ENCODE measurements around the gene ASB7. TPM values are rescaled to one million over a fixed set of nuclear protein-coding genes. Genes with fewer than 3 reads are reported as not detected.
A peak's percentile ranks its signal among the peaks of the same experiment; 100 is the strongest.

ASB7 gene
- total RNA-seq, 4 donors from 2014 or later = 8.2 to 13.4 (median 10.8) TPM

GRCh38 chr15:100565591-100565990 is 36.8 kb upstream of the ASB7 start:
- peaks cover 5% of the 10 kb centered on the region for H3K4me1 ChIP-seq
- no peak for DNase-seq (ENCODE audit: low spot score in 2 of 2)
- H3K36me3 ChIP-seq = peaks cover 5% of the 10 kb centered on the region
- H3K4me3 ChIP-seq = no peak overlapping the region
- no peak overlapping the region for H3K27ac ChIP-seq
- TF ChIP-seq CTCF (IDR thresholded peaks at IDR 0.05) (no peak), POLR2A (IDR thresholded peaks at IDR 0.05) (no peak), POLR2AphosphoS5 (IDR thresholded peaks at IDR 0.05) (peak in 1 of 3 donors; percentile 40), EP300 (IDR thresholded peaks at IDR 0.05) (no peak)
- H3K9me3 ChIP-seq = no peaks in the 10 kb centered on the region
- no peaks in the 10 kb centered on the region for H3K27me3 ChIP-seq
- 79% methylated on average over 3 of the region's 3 CpGs for WGBS

GRCh38 chr15:100566850-100567628 is 35.4 kb upstream of the ASB7 start:
- Histone ChIP-seq H3K36me3 (peaks cover 5% of the 10 kb centered on the region), H3K27ac (no peak overlapping the region), H3K9me3 (no peaks in the 10 kb centered on the region), H3K27me3 (no peaks in the 10 kb centered on the region), H3K4me1 (peaks cover 14% of the 10 kb centered on the region), H3K4me3 (no peak overlapping the region)
- WGBS = 93% methylated on average over 6 of the region's 6 CpGs
- DNase-seq (ENCODE audit: low spot score in 2 of 2) = no peak
- no peak for TF ChIP-seq EP300 (IDR thresholded peaks at IDR 0.05)
- TF ChIP-seq POLR2A (IDR thresholded peaks at IDR 0.05) = no peak
- no peak for TF ChIP-seq POLR2AphosphoS5 (IDR thresholded peaks at IDR 0.05)
- TF ChIP-seq CTCF (IDR thresholded peaks at IDR 0.05) = no peak

- no peak for DNase-seq (ENCODE audit: low spot score in 2 of 2)
- Histone ChIP-seq H3K9me3 (no peaks in the 10 kb centered on the region), H3K4me3 (no peak overlapping the region), H3K36me3 (peaks cover 15% of the 10 kb centered on the region), H3K27me3 (no peaks in the 10 kb centered on the region), H3K27ac (no peak overlapping the region), H3K4me1 (peaks cover 16% of the 10 kb centered on the region)
- WGBS = 82% methylated on average over 8 of the region's 8 CpGs
- no peak for TF ChIP-seq EP300 (IDR thresholded peaks at IDR 0.05)
- TF ChIP-seq CTCF (IDR thresholded peaks at IDR 0.05) = no peak
Observed at GRCh38 chr15:100569391-100569790, 33.0 kb upstream of the ASB7 start.

- Histone ChIP-seq H3K9me3 (no peaks in the 10 kb centered on the region), H3K27ac (no peak overlapping the region), H3K4me3 (no peak overlapping the region), H3K36me3 (peaks cover 16% of the 10 kb centered on the region), H3K4me1 (peaks cover 16% of the 10 kb centered on the region), H3K27me3 (no peaks in the 10 kb centered on the region)
- no peak for DNase-seq (ENCODE audit: low spot score in 2 of 2)
- WGBS = 95% methylated on average over 3 of the region's 3 CpGs
- no peak for TF ChIP-seq CTCF (IDR thresholded peaks at IDR 0.05)
- no peak for TF ChIP-seq POLR2A (IDR thresholded peaks at IDR 0.05)
- no peak for TF ChIP-seq EP300 (IDR thresholded peaks at IDR 0.05)
- no peak for TF ChIP-seq POLR2AphosphoS5 (IDR thresholded peaks at IDR 0.05)
Observed at GRCh38 chr15:100570275-100570674, 32.1 kb upstream of the ASB7 start.

- no peak overlapping the region for H3K27ac ChIP-seq
- WGBS = 81% methylated on average over 4 of the region's 4 CpGs
- TF ChIP-seq EP300 (IDR thresholded peaks at IDR 0.05) (no peak), POLR2AphosphoS5 (IDR thresholded peaks at IDR 0.05) (no peak)
- no peak for DNase-seq (ENCODE audit: low spot score in 2 of 2)
- no peaks in the 10 kb centered on the region for H3K27me3 ChIP-seq
- H3K9me3 ChIP-seq = no peaks in the 10 kb centered on the region
- no peak overlapping the region for H3K4me3 ChIP-seq
- H3K4me1 ChIP-seq = peaks cover 16% of the 10 kb centered on the region
- H3K36me3 ChIP-seq = peaks cover 16% of the 10 kb centered on the region
Observed at GRCh38 chr15:100570735-100571313, 31.6 kb upstream of the ASB7 start.

Data from suprapubic skin (tissue), 4 donors.